H1 (cell line): ENCODE measurements around the gene DOCK1. TPM values are rescaled to one million over a fixed set of nuclear protein-coding genes. Genes with fewer than 3 reads are reported as not detected.
A peak's percentile ranks its signal among the peaks of the same experiment; 100 is the strongest.

ENCODE experiments used
- CTCF ChIA-PET: fragments of 300-600 bp; sonication (Branson Sonifier 250); formaldehyde crosslinking; loops from one replicate; lab custom pipeline; 2021; ENCODE audit not compliant: partially characterized antibody; lab: Charles Lee
- POLR2A ChIA-PET: fragments of 300-600 bp; sonication (Branson Sonifier 250); formaldehyde crosslinking; loops from one replicate; lab custom pipeline; 2021; ENCODE audit warnings: inconsistent platforms; ENCODE audit not compliant: partially characterized antibody; lab: Charles Lee
- DNase-seq, 2 experiments: peaks; one replicate each; pipeline versions ENCODE4 v3.0.0 to v3.0.0-alpha.2; 2010 to 2022; ENCODE audit warnings: low spot score in 2 of 2, low read depth in 1 of 2, mixed read lengths in 1 of 2
- FAIRE-seq: peaks from 2 replicates; lab custom pipeline; 2011; peaks lifted over from hg19 to GRCh38; lab: Jason Lieb, UNC
- H2AFZ ChIP-seq: 2 replicates; pipeline ENCODE4 v1.8.1; 2012; ENCODE audit warnings: low read length, inconsistent platforms
- H2AK5ac ChIP-seq: 2 replicates; pipeline ENCODE4 v1.6.1; 2013; ENCODE audit warnings: low read depth, low read length
- H2BK120ac ChIP-seq: replicated peaks from 2 replicates; pipeline ENCODE3; 2013; ENCODE audit warnings: low read depth, low read length, inconsistent platforms
- H2BK12ac ChIP-seq: 2 replicates; pipeline ENCODE4 v1.6.1; 2013; ENCODE audit warnings: low read depth, low read length
- H2BK15ac ChIP-seq: 2 replicates; pipeline ENCODE4 v1.6.1; 2013; ENCODE audit warnings: low read length
- H2BK20ac ChIP-seq: 2 replicates; pipeline ENCODE4 v1.6.1; 2013; ENCODE audit warnings: low read length
- H2BK5ac ChIP-seq: 2 replicates; pipeline ENCODE4 v1.6.1; 2013; ENCODE audit warnings: low read depth, low read length
- H3K14ac ChIP-seq: 2 replicates; pipeline ENCODE4 v1.6.1; 2013; ENCODE audit warnings: inconsistent platforms; ENCODE audit not compliant: insufficient read length
- H3K18ac ChIP-seq: 2 replicates; pipeline ENCODE4 v1.6.1; 2013; ENCODE audit warnings: low read length; ENCODE audit errors: extremely low read depth
- H3K23ac ChIP-seq: 2 replicates; pipeline ENCODE4 v1.6.1; 2013; ENCODE audit warnings: inconsistent platforms; ENCODE audit not compliant: insufficient read length
- H3K23me2 ChIP-seq: 2 replicates; pipeline ENCODE4 v1.6.1; 2013; ENCODE audit warnings: low read depth, low read length
- H3K27ac ChIP-seq: 2 replicates; pipeline ENCODE4 v1.6.1; 2011; ENCODE audit warnings: low read depth, low read length, inconsistent platforms
- H3K27me3 ChIP-seq, 4 experiments: replicated peaks in 1 of 4; 1 replicate in 1 of 4; 2 replicates in 3 of 4; pipeline versions ENCODE4 v1.6.1 to v1.8.1; 2011 to 2013; ENCODE audit warnings: low read length in 3 of 4, mild to moderate bottlenecking in 3 of 4, inconsistent platforms in 2 of 4, mixed read lengths in 2 of 4, moderate library complexity in 1 of 4; ENCODE audit not compliant: control insufficient read depth in 3 of 4, insufficient read depth in 3 of 4; ENCODE audit errors: extremely low read depth in 1 of 4
- H3K36me3 ChIP-seq, 4 experiments: 2 replicates each; pipeline versions ENCODE4 v1.6.1 to v1.8.1; 2011 to 2013; ENCODE audit warnings: mild to moderate bottlenecking in 4 of 4, low read length in 3 of 4, moderate library complexity in 2 of 4, control low read depth in 1 of 4, inconsistent platforms in 1 of 4; ENCODE audit not compliant: insufficient read depth in 4 of 4, control insufficient read depth in 2 of 4
- H3K4ac ChIP-seq: replicated peaks from 2 replicates; pipeline ENCODE3; 2013; ENCODE audit warnings: low read length, low read depth, mixed read lengths, inconsistent platforms; ENCODE audit not compliant: insufficient read length
- H3K4me1 ChIP-seq, 4 experiments: replicated peaks in 1 of 4; 1 replicate in 1 of 4; 2 replicates in 3 of 4; pipeline versions ENCODE4 v1.6.1 to v1.8.1; 2011 to 2013; ENCODE audit warnings: low read length in 3 of 4, inconsistent platforms in 2 of 4, mixed read lengths in 1 of 4; ENCODE audit not compliant: insufficient read depth in 4 of 4, control insufficient read depth in 3 of 4
- H3K4me2 ChIP-seq, 2 experiments: 2 replicates each; pipeline versions ENCODE4 v1.6.1 to v1.8.1; 2011 to 2013; ENCODE audit warnings: low read depth in 2 of 2, low read length in 2 of 2, control low read depth in 1 of 2, inconsistent platforms in 1 of 2, mild to moderate bottlenecking in 1 of 2; ENCODE audit not compliant: insufficient read depth in 1 of 2
- H3K4me3 ChIP-seq, 4 experiments: fragments of 200-600, 300-600 bp in 1 of 4; sonication (generic), shearing (Covaris generic), sonication (Bioruptor Twin) in 1 of 4; 2 replicates each; pipeline versions ENCODE4 v1.5.1 to v1.8.1; 2011 to 2016; ENCODE audit warnings: low read length in 4 of 4, low read depth in 3 of 4, control low read depth in 2 of 4, inconsistent platforms in 2 of 4, mild to moderate bottlenecking in 2 of 4, mixed read lengths in 1 of 4, moderate library complexity in 1 of 4; ENCODE audit not compliant: insufficient read depth in 2 of 4; ENCODE audit errors: extremely low read depth in 1 of 4
- H3K56ac ChIP-seq: replicated peaks from 2 replicates; pipeline ENCODE3; 2013; ENCODE audit warnings: low read depth, mild to moderate bottlenecking, mixed read lengths, low read length, inconsistent platforms; ENCODE audit not compliant: insufficient read length
- H3K79me1 ChIP-seq: 2 replicates; pipeline ENCODE4 v1.6.1; 2013; ENCODE audit warnings: low read depth, low read length, control low read depth
- H3K79me2 ChIP-seq, 2 experiments: 2 replicates each; pipeline versions ENCODE4 v1.6.1 to v1.8.1; 2012 to 2013; ENCODE audit warnings: low read length in 2 of 2, mild to moderate bottlenecking in 2 of 2, inconsistent platforms in 1 of 2; ENCODE audit not compliant: insufficient read depth in 2 of 2, control insufficient read depth in 1 of 2
- H3K9ac ChIP-seq, 4 experiments: replicated peaks in 1 of 4; 1 replicate in 1 of 4; 2 replicates in 3 of 4; pipeline versions ENCODE4 v1.6.1 to v1.8.1; 2011 to 2013; ENCODE audit warnings: low read depth in 3 of 4, low read length in 3 of 4, control low read depth in 2 of 4, mild to moderate bottlenecking in 2 of 4, moderate library complexity in 2 of 4, inconsistent platforms in 1 of 4; ENCODE audit errors: extremely low read depth in 1 of 4
- H3K9me3 ChIP-seq, 2 experiments: 2 replicates each; pipeline versions ENCODE4 v1.6.1 to v1.8.1; 2012 to 2013; ENCODE audit warnings: mild to moderate bottlenecking in 2 of 2, moderate library complexity in 2 of 2, control low read depth in 1 of 2, inconsistent platforms in 1 of 2, low read depth in 1 of 2, low read length in 1 of 2, mixed read lengths in 1 of 2; ENCODE audit not compliant: insufficient read depth in 2 of 2
- H4K20me1 ChIP-seq, 2 experiments: replicated peaks in 1 of 2; 2 replicates each; pipeline versions ENCODE3 to v1.8.1; 2011 to 2013; ENCODE audit warnings: inconsistent platforms in 2 of 2, low read length in 2 of 2, mild to moderate bottlenecking in 1 of 2; ENCODE audit not compliant: insufficient read depth in 2 of 2, control insufficient read depth in 1 of 2
- H4K5ac ChIP-seq: 2 replicates; pipeline ENCODE4 v1.6.1; 2013; ENCODE audit warnings: low read length, low read depth, mixed read lengths, inconsistent platforms; ENCODE audit not compliant: insufficient read length
- H4K8ac ChIP-seq: 2 replicates; pipeline ENCODE4 v1.8.0; 2013; ENCODE audit warnings: mild to moderate bottlenecking, moderate library complexity, low read length, inconsistent platforms; ENCODE audit not compliant: insufficient read depth; ENCODE audit errors: extremely low read depth
- H4K91ac ChIP-seq: replicated peaks from 2 replicates; pipeline ENCODE3; 2013; ENCODE audit warnings: low read length, mixed read lengths, inconsistent platforms; ENCODE audit not compliant: insufficient read length
- ASH2L ChIP-seq: fragments of 200-600, 300-600 bp; sonication (generic); IDR thresholded peaks from one replicate; pipeline ENCODE4 v1.7.1; 2017; ENCODE audit warnings: low read length
- KDM5A ChIP-seq: fragments of 200-600 bp; IDR thresholded peaks from 2 replicates; pipeline ENCODE4 v1.7.1; 2012; ENCODE audit warnings: mild to moderate bottlenecking, low read length, inconsistent platforms, mixed read lengths
- RAD21 ChIP-seq, 2 experiments: IDR thresholded peaks in 1 of 2; conservative IDR thresholded peaks in 1 of 2; 2 replicates each; pipeline ENCODE4 v1.6.1; 2011; ENCODE audit warnings: low read depth in 2 of 2, low read length in 2 of 2, improper control_type of control experiment in 1 of 2, inconsistent platforms in 1 of 2, mild to moderate bottlenecking in 1 of 2, moderate library complexity in 1 of 2
- RBBP5 ChIP-seq: IDR thresholded peaks from 2 replicates; pipeline ENCODE4 v1.7.1; 2012; ENCODE audit warnings: low read depth, mild to moderate bottlenecking, inconsistent platforms, low read length, moderate library complexity, borderline replicate concordance
- SAP30 ChIP-seq: fragments of 300-600 bp; sonication (generic); IDR thresholded peaks from 2 replicates; pipeline ENCODE4 v1.7.1; 2012; ENCODE audit warnings: low read length, moderate library complexity, mild to moderate bottlenecking, inconsistent platforms; ENCODE audit not compliant: insufficient read depth, insufficient replicate concordance
- WGBS, 2 experiments: shearing (Covaris generic) in 1 of 2; methylation state at CpG; one replicate each; pipeline versions ENCODE4 v1.1.6 to v1.1.7; 2013 to 2015; ENCODE audit warnings: low lambda C conversion rate in 2 of 2, mixed read lengths in 2 of 2, inconsistent platforms in 1 of 2, low coverage in 1 of 2, missing lambda C conversion rate in 1 of 2; ENCODE audit not compliant: insufficient replicate concordance in 2 of 2, insufficient coverage in 1 of 2, insufficient read length in 1 of 2; ENCODE audit errors: extremely low coverage in 1 of 2, missing lambda C conversion rate in 1 of 2; 5-methylcytosine and 5-hydroxymethylcytosine counted together
- polyA plus RNA-seq, 7 experiments: library from polyadenylated mRNA; depleted of rRNA in 3 of 7; stranded (reverse) in 5 of 7; unstranded in 2 of 7; fragments of >200 nt in 5 of 7; fragments of 200-250 nt in 2 of 7; gene quantifications; 1 replicate in 5 of 7; 2 replicates in 1 of 7; 4 replicates in 1 of 7; pipeline versions ENCODE4 v1.2.1 to v1.2.3, GENCODE V29; 2011 to 2013; ENCODE audit warnings: missing spikeins in 2 of 7, mixed read lengths in 2 of 7
- total RNA-seq: library from RNA; stranded (reverse); fragmentation: NEBNext Ultra II Directional; extraction: Animal tissue kit (Norgen Biotek cat#: 25700); gene quantifications from 2 replicates; pipeline ENCODE4 v1.2.1, GENCODE V29; 2021

Gene DOCK1
- total and polyA plus RNA-seq, 2 of the 8 experiments (the other 6 are each of a cell fraction or from before 2014, with no cell fraction given) = 11.6 to 53.0 TPM

- no peak for TF ChIP-seq ASH2L
- TF ChIP-seq SAP30 = no peak
- TF ChIP-seq RBBP5 = no peak
- no peak for TF ChIP-seq KDM5A
- TF ChIP-seq RAD21 (IDR thresholded peaks at IDR 0.05 in 1 of 2, conservative IDR thresholded peaks at IDR 0.05 in 1 of 2; ENCODE audit: low read depth in 2 of 2, low read length in 2 of 2) = no peak
- TF ChIP-seq, all 59 proteins: peak for 0
- H3K9ac ChIP-seq = no peak overlapping the region
- CTCF ChIA-PET = no interaction called here
- H3K23me2 ChIP-seq = peaks cover 10% of the 10 kb centered on the region
- no peak overlapping the region for H2BK120ac ChIP-seq
- H4K5ac ChIP-seq = no peak overlapping the region
- no peak overlapping the region for H2AK5ac ChIP-seq
- no peak overlapping the region for H2AFZ ChIP-seq
- H4K8ac ChIP-seq = no peak overlapping the region
- peak overlapping the region; percentile 96 for H3K56ac ChIP-seq
- H2BK20ac ChIP-seq = no peak overlapping the region
- no peak overlapping the region for H3K23ac ChIP-seq
- H4K91ac ChIP-seq = no peak overlapping the region
- H3K36me3 ChIP-seq = peaks cover 0 to 23% (median 5%) of the 10 kb centered on the region in 4 experiments; a peak in 4 of 8 replicates
- no peak overlapping the region for H2BK15ac ChIP-seq
- POLR2A ChIA-PET = no interaction called here
- no peak overlapping the region for H3K27ac ChIP-seq
- H3K4me3 ChIP-seq = no peak overlapping the region
- no peak overlapping the region for H2BK12ac ChIP-seq
- no peaks in the 10 kb centered on the region for H3K9me3 ChIP-seq
- H3K18ac ChIP-seq = no peak overlapping the region
- H4K20me1 ChIP-seq = peaks cover 0 to 24% of the 10 kb centered on the region in 2 experiments
- peaks cover 4% of the 10 kb centered on the region; the same call in 1 of the 2 replicates for H3K79me1 ChIP-seq
- no peak overlapping the region for H3K4me2 ChIP-seq
- no peak overlapping the region for H3K4ac ChIP-seq
- WGBS, 2 experiments = 89% methylated on average over 10 of the region's 11 CpGs; no CpG with 5 or more reads in 1 of the 2 experiments
- H3K27me3 ChIP-seq = no peaks in the 10 kb centered on the region
- FAIRE-seq (no peak), DNase-seq (no peak)
- no peaks in the 10 kb centered on the region for H3K79me2 ChIP-seq
- peaks cover 0 to 3% (median 0%) of the 10 kb centered on the region in 4 experiments; a peak in 2 of 7 replicates for H3K4me1 ChIP-seq
- no peak overlapping the region for H3K14ac ChIP-seq
- no peak overlapping the region for H2BK5ac ChIP-seq
These were observed 111.1 kb downstream of the DOCK1 start for GRCh38 chr10:127016331-127016730.
